Effector memory CD4-positive, alpha-beta T cell (primary cell): Measurements from ENCODE around the gene TMPRSS2.

ENCODE experiments used
- DNase-seq, 3 donors: peaks; one replicate each; pipeline ENCODE4 v3.0.0-alpha.2; 2020
- H3K27ac ChIP-seq: 2 replicates; pipeline ENCODE4 v1.7.0; 2013; ENCODE audit warnings: mild to moderate bottlenecking, low read length, moderate library complexity; ENCODE audit not compliant: insufficient read depth, poor library complexity, severe bottlenecking
- H3K27me3 ChIP-seq: replicated peaks from 2 replicates; pipeline ENCODE4 v1.7.0; 2013; ENCODE audit warnings: mild to moderate bottlenecking, low read length; ENCODE audit not compliant: insufficient read depth, control insufficient read depth, poor library complexity, severe bottlenecking
- H3K36me3 ChIP-seq: 2 replicates; pipeline ENCODE4 v1.7.0; 2013; ENCODE audit warnings: mild to moderate bottlenecking, low read length, moderate library complexity; ENCODE audit not compliant: control insufficient read depth, insufficient read depth
- H3K4me1 ChIP-seq: 2 replicates; pipeline ENCODE4 v1.7.0; 2013; ENCODE audit warnings: low read length, mild to moderate bottlenecking; ENCODE audit not compliant: control insufficient read depth, insufficient read depth, poor library complexity, severe bottlenecking
- H3K4me3 ChIP-seq: 2 replicates; pipeline ENCODE4 v1.7.0; 2013; ENCODE audit warnings: low read length, low read depth, mild to moderate bottlenecking; ENCODE audit not compliant: insufficient read depth, poor library complexity, severe bottlenecking
- H3K9me3 ChIP-seq: 2 replicates; pipeline ENCODE4 v1.7.0; 2013; ENCODE audit warnings: mild to moderate bottlenecking, low read length, moderate library complexity; ENCODE audit not compliant: control insufficient read depth

TMPRSS2 gene

DNA sequence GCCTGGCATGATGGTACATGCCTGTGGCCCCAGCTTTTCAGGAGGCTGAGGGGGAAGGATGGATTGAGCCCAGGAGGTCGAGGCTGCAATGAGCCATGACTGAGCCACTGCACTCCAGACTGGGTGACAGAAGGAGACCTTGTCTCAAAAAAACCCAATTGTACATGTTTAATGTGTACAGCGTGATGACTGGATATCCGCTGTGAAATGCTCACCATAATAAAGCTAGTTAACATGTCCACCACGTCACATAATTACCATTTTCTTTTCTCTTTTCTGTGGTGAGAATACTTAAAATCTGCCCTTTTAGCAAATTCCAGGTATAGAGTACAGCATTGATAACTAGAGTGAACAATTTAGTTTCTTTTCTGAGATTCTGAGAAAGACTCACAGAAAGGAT, 24.0 kb downstream of the TMPRSS2 start:
- Histone ChIP-seq H3K27me3 (no peaks in the 10 kb centered on the region), H3K27ac (no peak overlapping the region), H3K9me3 (no peaks in the 10 kb centered on the region), H3K36me3 (no peaks in the 10 kb centered on the region), H3K4me1 (no peaks in the 10 kb centered on the region), H3K4me3 (no peak overlapping the region)
- no peak for DNase-seq

DNA sequence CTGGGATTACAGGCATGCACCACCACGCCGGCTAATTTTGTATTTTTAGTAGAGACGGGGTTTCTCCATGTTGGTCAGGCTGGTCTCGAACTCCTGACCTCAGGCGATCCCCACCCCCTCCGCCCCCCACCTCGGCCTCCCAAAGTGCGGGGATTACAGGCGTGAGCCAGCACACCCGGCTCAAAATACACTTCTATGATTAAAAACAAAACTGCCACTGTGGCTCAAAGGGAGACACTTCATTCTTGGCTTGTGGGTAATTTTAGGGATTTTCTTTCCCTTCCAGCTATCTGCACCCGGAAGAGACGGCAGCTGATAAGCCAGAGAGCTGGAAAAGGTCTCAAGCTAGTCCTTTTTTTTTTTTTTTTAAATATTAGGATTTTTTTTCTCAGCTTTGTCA, 24.5 kb downstream of the TMPRSS2 start:
- no peak overlapping the region for H3K4me3 ChIP-seq
- no peak overlapping the region for H3K27ac ChIP-seq
- no peaks in the 10 kb centered on the region for H3K36me3 ChIP-seq
- no peaks in the 10 kb centered on the region for H3K9me3 ChIP-seq
- no peaks in the 10 kb centered on the region for H3K4me1 ChIP-seq
- no peak for DNase-seq
- H3K27me3 ChIP-seq: no peaks in the 10 kb centered on the region

DNA sequence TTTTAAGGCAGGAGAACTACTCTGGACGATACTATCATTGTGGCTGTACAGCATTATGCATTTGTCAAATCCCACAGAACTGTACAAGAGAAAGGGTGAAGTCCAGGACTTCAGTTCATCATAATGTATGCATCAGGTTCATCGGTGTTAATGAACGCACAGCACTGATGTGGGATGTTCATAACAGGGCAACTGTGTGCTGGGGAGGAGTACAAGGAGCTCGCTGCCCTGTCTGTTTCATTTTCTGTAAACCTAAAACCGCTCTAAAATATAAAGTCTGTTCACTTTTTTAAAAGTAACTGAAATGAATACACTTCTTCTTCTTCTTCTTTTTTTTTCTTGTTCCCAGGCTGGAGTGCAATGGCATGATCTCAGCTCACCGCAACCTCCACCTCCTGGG, 25.0 kb downstream of the TMPRSS2 start:
- Histone ChIP-seq H3K27me3 (no peaks in the 10 kb centered on the region), H3K4me3 (no peak overlapping the region), H3K27ac (no peak overlapping the region), H3K4me1 (no peaks in the 10 kb centered on the region), H3K9me3 (no peaks in the 10 kb centered on the region), H3K36me3 (no peaks in the 10 kb centered on the region)
- no peak for DNase-seq

DNA sequence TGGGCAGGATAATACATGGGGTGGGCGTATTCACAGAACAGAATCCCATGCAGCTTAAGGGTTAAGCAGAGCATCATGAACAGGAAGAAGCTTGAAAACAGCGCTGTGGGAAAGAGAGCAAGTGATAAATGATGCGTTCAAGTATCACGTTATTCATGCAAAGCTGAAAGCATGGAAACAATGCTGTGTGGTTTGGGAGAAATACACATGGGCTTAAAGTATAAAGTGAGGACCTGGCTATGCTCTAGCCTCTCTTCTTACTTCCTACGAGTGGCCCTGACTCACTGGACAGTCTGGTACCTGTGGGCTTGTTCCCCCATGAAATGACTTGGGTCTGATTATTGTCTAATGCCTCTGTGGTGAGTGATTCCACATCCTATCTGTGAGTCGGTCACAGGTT, 25.7 kb downstream of the TMPRSS2 start:
- no peak overlapping the region for H3K4me3 ChIP-seq
- no peak for DNase-seq

DNA sequence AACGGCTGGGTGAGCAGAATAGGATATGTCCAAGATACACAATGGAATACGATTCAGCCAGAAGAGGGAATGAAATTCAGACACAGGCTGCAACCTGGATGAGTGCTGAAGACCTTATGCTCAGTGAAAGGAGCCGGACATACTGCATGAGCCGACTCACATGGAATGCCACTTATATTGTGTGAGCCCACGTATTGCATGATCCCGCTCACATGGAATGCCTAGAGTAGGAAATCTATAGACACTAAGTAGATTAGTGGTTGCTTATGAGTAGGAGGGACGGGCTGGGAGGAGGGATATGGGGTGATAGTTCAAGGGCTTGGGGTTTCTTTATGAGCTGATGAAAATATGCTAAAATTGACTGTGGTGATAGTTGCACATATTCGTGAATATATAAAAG, 26.8 kb downstream of the TMPRSS2 start:
- Histone ChIP-seq H3K9me3 (no peaks in the 10 kb centered on the region), H3K27ac (no peak overlapping the region), H3K4me1 (no peaks in the 10 kb centered on the region), H3K27me3 (no peaks in the 10 kb centered on the region), H3K36me3 (no peaks in the 10 kb centered on the region), H3K4me3 (no peak overlapping the region)
- no peak for DNase-seq

More for the DNA sequence above, 25.7 kb downstream of the TMPRSS2 start:
- Histone ChIP-seq H3K4me1 (no peaks in the 10 kb centered on the region), H3K27me3 (no peaks in the 10 kb centered on the region), H3K27ac (no peak overlapping the region), H3K9me3 (no peaks in the 10 kb centered on the region), H3K36me3 (no peaks in the 10 kb centered on the region)

DNA sequence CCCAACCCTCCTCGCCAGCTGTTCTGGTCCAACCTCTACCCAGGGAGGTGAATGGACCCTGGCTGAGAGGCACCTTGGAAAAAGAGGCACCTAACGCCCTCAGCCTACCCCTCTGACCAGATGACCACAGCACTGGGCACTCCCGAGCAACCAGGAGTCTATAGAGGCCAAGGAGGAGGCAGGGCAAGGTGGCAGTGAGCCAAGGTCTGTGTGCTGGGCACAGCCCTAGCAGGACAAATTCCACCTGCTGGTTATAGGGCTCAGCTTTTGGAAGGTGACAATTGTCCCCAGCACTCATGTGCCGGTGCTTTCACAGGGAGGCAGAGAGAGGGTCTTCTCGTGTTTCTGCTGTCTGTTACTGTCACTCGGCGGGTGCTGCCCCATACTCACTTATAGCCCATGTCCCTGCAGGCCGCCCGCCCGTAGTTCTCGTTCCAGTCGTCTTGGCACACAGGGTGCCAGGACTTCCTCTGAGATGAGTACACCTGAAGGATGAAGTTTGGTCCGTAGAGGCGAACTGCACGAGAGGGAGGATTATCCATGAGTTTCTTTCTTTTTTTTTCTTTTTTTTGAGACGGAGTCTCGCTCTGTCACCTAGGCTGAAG, 27.8 kb downstream of the TMPRSS2 start:
- Histone ChIP-seq H3K9me3 (no peaks in the 10 kb centered on the region), H3K27ac (no peak overlapping the region), H3K27me3 (no peaks in the 10 kb centered on the region), H3K4me3 (no peak overlapping the region), H3K4me1 (no peaks in the 10 kb centered on the region), H3K36me3 (no peaks in the 10 kb centered on the region)
- DNase-seq: no peak

DNA sequence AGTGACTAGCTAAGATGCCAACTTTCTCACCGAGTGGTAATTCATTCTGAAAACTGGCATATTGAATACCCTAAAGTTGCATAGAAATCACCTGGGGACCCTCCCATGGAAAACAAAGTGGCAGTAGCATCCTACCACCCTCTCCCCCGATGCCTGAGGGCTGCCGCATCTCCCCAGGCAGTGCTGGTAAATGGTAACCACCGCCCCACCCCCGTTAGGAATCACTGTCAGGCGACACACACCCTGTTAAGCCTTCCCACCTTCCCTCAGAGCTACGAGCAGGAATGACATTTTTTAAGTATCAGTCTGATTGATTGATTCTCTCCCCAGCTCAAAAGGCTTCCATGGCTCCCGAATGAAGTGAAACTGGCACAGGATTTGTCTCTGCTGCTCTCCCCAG, 28.3 kb downstream of the TMPRSS2 start:
- no peak overlapping the region for H3K4me3 ChIP-seq
- no peaks in the 10 kb centered on the region for H3K4me1 ChIP-seq
- no peaks in the 10 kb centered on the region for H3K27me3 ChIP-seq
- H3K27ac ChIP-seq: no peak overlapping the region
- DNase-seq: no peak
- H3K36me3 ChIP-seq: no peaks in the 10 kb centered on the region
- no peaks in the 10 kb centered on the region for H3K9me3 ChIP-seq

DNA sequence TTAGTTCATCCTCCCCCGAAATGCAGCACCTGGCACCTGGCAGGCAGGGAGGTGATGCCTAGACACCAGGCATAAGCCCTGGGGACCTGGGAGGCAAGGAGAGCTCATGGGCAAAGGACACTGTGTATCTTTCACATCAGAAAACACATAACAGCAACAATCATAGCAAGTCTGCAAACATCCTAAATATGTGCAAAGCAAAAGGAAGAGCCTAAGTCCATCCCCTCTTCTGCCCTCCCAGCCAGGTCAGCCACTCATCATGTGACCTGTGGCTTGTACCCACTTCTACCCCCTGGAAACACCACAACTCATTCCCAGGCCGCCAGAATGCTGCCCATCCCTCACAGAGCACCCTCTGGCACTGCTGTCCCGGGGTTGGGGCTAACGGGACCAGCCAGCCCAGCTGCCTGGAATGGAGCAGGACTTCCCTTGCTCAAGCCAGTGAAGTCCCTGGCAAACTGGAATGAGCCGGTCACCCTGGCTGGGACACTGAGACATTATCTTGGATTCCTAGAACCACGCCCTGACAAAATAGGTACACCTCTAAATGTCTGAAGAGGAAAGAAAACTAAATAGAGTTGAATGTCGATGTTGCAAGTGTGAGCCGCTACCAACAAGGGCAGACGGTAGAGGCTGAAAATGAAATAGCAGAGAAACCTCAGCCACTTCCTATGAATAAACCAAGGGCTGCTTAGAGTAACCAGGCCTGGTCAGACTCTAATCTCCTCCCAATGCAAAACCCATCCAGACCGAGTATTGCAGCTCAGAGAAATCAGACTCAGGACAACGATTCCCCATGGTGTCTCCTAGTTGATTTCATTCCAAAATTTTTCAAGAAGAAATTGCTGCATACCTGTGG, 29.4 kb downstream of the TMPRSS2 start:
- Histone ChIP-seq H3K27me3 (no peaks in the 10 kb centered on the region), H3K27ac (no peak overlapping the region), H3K4me3 (no peak overlapping the region), H3K4me1 (no peaks in the 10 kb centered on the region), H3K9me3 (no peaks in the 10 kb centered on the region), H3K36me3 (no peaks in the 10 kb centered on the region)
- no peak for DNase-seq

DNA sequence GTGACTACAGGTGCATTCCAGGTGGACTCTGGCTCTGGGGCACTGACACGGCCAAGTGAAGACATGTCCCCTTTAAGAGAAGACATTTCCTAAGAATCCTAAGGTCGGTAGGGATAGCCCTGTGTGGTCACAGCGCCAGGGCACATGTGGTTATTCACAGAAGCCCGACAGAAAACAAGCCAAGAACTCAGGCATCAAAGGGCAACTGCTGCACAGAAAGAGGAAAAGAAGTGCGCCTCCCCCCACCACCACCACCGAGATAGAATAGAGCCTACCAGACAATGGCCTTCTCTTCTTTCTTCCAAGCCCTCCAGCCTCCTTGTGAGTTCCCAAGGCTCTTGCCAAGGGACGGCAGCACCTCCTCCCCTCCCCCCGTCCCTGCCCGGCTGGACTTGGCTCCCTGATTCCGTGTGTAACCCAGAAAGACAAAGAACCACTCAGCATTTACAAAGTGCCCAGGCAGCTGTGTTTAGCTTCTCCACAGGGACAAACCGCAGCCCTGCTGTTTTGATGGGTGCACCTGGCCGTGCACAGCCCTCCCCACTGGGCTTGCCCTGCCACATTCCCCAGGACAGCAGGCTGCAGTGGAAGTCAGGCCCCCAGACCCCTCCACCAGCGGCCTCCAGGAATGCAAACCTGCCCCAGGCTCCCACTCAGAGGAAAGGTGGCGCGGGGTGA, 30.2 kb downstream of the TMPRSS2 start:
- H3K36me3 ChIP-seq: no peaks in the 10 kb centered on the region
- no peak overlapping the region for H3K4me3 ChIP-seq

More for the DNA sequence above, 30.2 kb downstream of the TMPRSS2 start:
- Histone ChIP-seq H3K27me3 (no peaks in the 10 kb centered on the region), H3K9me3 (no peaks in the 10 kb centered on the region), H3K27ac (no peak overlapping the region), H3K4me1 (no peaks in the 10 kb centered on the region)
- no peak for DNase-seq
